Duodenal mucosa (tissue), 2 donors: ENCODE data around the gene HMGCLL1.

Source experiments
- H3K27ac ChIP-seq: one replicate; pipeline ENCODE4 v1.7.0; 2013; ENCODE audit warnings: low read depth, low read length
- H3K27me3 ChIP-seq, 2 donors: one replicate each; pipeline ENCODE4 v1.7.0; 2013; ENCODE audit warnings: low read length in 2 of 2, control low read depth in 1 of 2; ENCODE audit not compliant: insufficient read depth in 2 of 2, control insufficient read depth in 1 of 2
- H3K36me3 ChIP-seq, 2 donors: one replicate each; pipeline ENCODE4 v1.7.0; 2013; ENCODE audit warnings: low read length in 2 of 2, control low read depth in 1 of 2; ENCODE audit not compliant: insufficient read depth in 2 of 2, control insufficient read depth in 1 of 2
- H3K4me1 ChIP-seq, 2 donors: one replicate each; pipeline ENCODE4 v1.7.0; 2013; ENCODE audit warnings: low read length in 2 of 2, control low read depth in 1 of 2; ENCODE audit not compliant: insufficient read depth in 2 of 2, control insufficient read depth in 1 of 2
- H3K4me3 ChIP-seq, 2 donors: one replicate each; pipeline ENCODE4 v1.7.0; 2013; ENCODE audit warnings: low read length in 2 of 2, low read depth in 1 of 2
- H3K9ac ChIP-seq, 2 donors: one replicate each; pipeline ENCODE4 v1.7.0; 2013; ENCODE audit warnings: low read length in 2 of 2, low read depth in 1 of 2
- H3K9me3 ChIP-seq, 2 donors: one replicate each; pipeline ENCODE4 v1.7.0; 2013; ENCODE audit warnings: low read length in 2 of 2, control low read depth in 1 of 2; ENCODE audit not compliant: control insufficient read depth in 1 of 2

HMGCLL1 gene

DNA sequence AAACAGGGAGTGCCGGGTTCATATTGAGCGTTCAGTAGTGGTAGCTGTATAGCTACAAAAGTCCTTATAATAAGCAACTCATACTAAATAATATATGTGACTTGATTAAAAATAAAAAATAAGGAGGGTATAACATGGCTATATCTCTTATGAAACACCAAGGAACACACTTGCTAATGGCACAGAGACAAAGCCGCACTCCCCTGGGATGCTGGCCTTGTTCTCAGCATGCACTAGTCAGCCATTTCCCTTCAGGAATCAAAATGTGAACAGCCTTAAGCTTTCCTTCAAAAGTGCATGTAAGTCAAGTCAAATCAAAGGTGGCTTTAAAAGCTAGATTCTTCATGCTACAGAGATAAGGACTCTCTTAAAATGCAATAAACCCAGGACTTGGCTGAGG lies 9.4 kb downstream of the HMGCLL1 start:
- no peak overlapping the region for H3K9ac ChIP-seq
- no peaks in the 10 kb centered on the region for H3K36me3 ChIP-seq
- H3K4me3 ChIP-seq = no peak overlapping the region
- no peaks in the 10 kb centered on the region for H3K9me3 ChIP-seq
- H3K4me1 ChIP-seq = no peaks in the 10 kb centered on the region
- H3K27ac ChIP-seq = no peak overlapping the region
- H3K27me3 ChIP-seq = no peaks in the 10 kb centered on the region

DNA sequence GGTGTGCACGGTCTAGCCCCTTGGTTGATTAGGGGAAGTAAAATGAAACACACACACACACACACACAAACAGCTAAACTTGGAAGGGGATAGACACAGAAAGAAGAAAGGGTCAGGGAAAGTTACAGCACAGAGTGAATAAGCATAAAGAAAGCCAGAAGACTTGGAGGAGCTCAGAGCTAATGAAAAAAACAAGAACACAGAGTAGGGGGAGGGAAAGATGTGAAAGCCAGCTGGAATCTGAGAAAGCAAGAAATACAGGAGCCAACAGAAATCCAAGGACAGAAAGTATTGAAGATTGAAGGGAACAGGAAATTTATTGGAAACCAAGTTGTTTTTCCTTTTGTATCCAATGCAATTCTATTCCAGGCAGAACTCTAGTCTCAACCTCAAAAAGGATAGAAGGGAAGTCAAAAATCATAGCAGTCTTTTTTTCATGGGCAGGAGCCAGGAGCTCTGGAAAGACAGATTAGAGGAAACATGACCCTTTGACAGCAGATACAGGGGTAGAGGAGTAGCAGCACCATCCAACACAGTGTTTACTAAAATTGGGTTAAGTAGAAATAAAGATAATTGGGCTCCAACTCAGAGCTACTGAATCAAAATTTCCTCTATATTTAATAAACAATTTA lies 10.1 kb downstream of the HMGCLL1 start:
- no peaks in the 10 kb centered on the region for H3K27me3 ChIP-seq
- H3K4me1 ChIP-seq = no peaks in the 10 kb centered on the region
- H3K9ac ChIP-seq = no peak overlapping the region
- H3K4me3 ChIP-seq = no peak overlapping the region
- H3K27ac ChIP-seq = no peak overlapping the region
- no peaks in the 10 kb centered on the region for H3K36me3 ChIP-seq
- H3K9me3 ChIP-seq = no peaks in the 10 kb centered on the region

DNA sequence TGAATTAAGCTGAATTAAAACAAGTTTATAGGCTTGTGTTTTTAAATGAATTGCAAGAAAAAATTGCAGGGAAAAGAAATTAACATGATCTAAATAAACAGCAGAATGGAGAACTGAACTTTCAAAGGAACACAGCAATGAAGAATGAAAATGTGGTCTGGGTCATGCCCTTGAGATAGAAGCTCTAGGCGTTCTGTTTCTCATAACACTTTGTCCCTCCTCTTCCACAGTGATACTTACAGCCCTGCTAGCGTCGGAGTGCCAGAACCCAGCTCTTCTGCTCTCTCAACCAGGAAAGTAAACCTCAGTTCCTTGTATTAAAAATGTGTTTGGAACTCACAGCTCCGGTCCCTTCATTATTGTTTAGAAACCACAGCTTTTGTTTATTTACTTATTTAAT lies 11.4 kb downstream of the HMGCLL1 start:
- no peak overlapping the region for H3K9ac ChIP-seq
- no peaks in the 10 kb centered on the region for H3K4me1 ChIP-seq
- no peaks in the 10 kb centered on the region for H3K36me3 ChIP-seq
- no peaks in the 10 kb centered on the region for H3K9me3 ChIP-seq
- H3K4me3 ChIP-seq = no peak overlapping the region
- H3K27ac ChIP-seq = no peak overlapping the region
- no peaks in the 10 kb centered on the region for H3K27me3 ChIP-seq

DNA sequence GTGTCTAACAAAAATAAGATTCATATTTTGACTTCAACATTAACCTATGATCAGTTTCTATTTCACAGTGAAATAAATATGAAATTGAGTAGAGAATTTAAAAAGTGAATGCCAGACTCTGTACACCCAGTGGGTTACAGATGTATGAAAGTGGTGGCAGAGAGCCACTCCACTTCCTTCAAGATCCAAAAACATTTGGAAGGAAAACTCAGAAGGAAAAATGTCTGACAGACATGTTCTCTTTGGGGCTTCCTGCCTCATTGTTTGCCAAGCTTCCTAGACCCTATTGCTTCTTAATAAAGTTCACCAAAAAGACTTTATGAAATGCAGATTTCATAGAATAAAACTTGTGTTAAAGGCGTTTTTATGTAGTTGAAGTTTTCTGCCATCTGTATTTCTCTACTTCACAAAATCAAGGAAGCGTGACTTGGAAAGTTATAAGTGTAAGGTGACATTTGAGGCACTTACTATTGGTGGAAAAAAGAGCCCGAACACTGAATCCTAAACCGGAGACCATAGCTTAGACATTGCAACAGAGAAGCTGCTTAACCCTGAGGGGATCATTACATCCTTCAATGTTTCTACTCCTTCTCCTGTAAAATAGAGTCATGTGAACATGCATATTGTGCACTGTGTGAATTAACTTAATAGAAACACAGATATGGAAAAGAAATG lies 12.8 kb downstream of the HMGCLL1 start:
- Histone ChIP-seq H3K9me3 (no peaks in the 10 kb centered on the region), H3K4me3 (no peak overlapping the region), H3K27me3 (no peaks in the 10 kb centered on the region), H3K36me3 (no peaks in the 10 kb centered on the region), H3K4me1 (no peaks in the 10 kb centered on the region), H3K9ac (no peak overlapping the region), H3K27ac (no peak overlapping the region)

DNA sequence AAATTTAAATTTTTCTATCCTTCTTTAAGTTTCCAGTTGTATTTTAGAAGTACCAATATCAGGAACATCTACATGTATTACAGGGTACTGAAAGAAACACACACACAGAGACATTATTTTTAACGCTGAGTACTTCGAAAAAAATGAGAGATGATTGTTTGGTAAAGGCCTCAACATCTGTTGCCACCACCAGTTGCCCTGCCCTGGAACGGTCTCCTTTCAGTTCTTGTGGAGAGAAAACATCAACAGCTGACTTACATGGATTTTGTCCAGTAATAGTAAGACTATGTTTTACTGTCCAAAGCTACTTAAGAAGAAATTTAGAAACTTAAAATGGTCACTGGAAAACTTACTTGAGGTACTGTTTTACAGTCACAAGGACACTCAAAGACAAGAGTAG lies 16.7 kb downstream of the HMGCLL1 start:
- Histone ChIP-seq H3K9me3 (no peaks in the 10 kb centered on the region), H3K4me1 (no peaks in the 10 kb centered on the region), H3K36me3 (no peaks in the 10 kb centered on the region), H3K27ac (no peak overlapping the region), H3K27me3 (no peaks in the 10 kb centered on the region), H3K4me3 (no peak overlapping the region), H3K9ac (no peak overlapping the region)

DNA sequence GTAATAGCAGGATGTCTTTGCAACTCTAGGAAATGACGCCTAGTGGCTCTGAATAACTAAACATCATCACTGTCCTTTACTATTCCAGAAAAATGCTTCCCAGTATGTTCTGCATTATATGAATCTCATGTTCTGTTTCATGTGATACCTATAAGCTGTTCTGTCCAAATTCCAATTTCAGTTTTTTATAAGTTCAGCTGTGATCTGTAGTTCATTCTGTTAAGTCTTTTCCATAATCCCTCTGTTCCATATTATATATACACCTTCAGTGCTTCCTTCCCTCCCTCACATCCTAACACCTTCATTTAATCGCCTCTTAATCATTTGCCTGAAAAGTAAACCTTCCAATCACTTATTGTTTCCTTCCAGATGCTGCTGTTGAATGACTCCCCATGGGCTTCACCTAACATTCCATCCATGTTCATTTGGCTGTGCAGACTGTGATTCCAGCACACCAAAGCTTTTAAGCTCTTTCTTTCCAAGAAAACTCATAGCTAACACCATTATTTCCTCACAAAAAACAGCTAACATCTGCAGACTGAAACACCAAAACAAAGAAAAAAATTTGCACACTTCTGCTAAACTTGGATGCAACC lies 18.6 kb downstream of the HMGCLL1 start:
- no peaks in the 10 kb centered on the region for H3K9me3 ChIP-seq
- no peak overlapping the region for H3K4me3 ChIP-seq
- no peaks in the 10 kb centered on the region for H3K36me3 ChIP-seq
- no peaks in the 10 kb centered on the region for H3K4me1 ChIP-seq
- no peak overlapping the region for H3K27ac ChIP-seq
- no peaks in the 10 kb centered on the region for H3K27me3 ChIP-seq
- no peak overlapping the region for H3K9ac ChIP-seq

DNA sequence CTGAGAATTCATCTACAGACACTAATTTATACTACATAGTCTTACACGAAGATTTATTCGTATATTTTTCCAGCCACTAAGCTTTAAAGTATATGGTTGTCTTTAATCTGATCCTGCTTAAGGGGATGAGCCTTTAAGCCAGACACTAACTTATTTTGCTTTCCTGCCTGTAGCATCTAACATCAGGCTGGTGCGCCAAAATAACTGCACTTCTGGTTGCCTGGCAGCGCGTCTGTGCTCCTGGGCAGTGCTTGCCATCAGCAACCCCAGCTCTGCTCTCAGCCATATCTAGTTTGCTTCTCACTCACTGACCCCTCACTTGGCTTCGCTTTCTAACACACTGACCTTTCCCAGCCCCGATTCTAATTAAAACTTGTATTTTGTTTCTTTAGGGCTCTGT lies 21.8 kb downstream of the HMGCLL1 start:
- no peak overlapping the region for H3K4me3 ChIP-seq
- no peak overlapping the region for H3K9ac ChIP-seq
- no peaks in the 10 kb centered on the region for H3K4me1 ChIP-seq
- no peaks in the 10 kb centered on the region for H3K9me3 ChIP-seq
- H3K27me3 ChIP-seq = no peaks in the 10 kb centered on the region
- no peaks in the 10 kb centered on the region for H3K36me3 ChIP-seq
- no peak overlapping the region for H3K27ac ChIP-seq

DNA sequence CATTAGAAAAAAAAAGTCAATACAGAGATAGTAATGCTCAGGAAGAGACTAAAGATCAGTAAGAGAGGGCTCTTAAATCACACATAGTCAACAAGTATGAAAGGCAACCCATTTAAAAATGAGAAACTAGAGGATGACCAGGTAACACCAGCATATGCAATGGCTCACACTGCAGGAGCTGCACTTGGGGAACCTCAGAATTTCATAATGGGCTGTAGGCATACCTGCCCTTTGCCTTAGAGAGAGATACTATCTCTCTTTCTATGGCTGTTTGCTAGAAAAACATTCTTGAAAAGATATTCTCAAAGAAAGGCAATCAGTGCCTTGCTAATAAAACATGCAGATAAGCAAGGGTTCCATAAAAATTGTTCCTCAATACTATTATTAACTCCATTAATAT lies 33.2 kb downstream of the HMGCLL1 start:
- no peaks in the 10 kb centered on the region for H3K27me3 ChIP-seq
- no peaks in the 10 kb centered on the region for H3K4me1 ChIP-seq
- H3K36me3 ChIP-seq = no peaks in the 10 kb centered on the region
- no peak overlapping the region for H3K4me3 ChIP-seq
- H3K27ac ChIP-seq = no peak overlapping the region
- H3K9me3 ChIP-seq = no peaks in the 10 kb centered on the region
- no peak overlapping the region for H3K9ac ChIP-seq

DNA sequence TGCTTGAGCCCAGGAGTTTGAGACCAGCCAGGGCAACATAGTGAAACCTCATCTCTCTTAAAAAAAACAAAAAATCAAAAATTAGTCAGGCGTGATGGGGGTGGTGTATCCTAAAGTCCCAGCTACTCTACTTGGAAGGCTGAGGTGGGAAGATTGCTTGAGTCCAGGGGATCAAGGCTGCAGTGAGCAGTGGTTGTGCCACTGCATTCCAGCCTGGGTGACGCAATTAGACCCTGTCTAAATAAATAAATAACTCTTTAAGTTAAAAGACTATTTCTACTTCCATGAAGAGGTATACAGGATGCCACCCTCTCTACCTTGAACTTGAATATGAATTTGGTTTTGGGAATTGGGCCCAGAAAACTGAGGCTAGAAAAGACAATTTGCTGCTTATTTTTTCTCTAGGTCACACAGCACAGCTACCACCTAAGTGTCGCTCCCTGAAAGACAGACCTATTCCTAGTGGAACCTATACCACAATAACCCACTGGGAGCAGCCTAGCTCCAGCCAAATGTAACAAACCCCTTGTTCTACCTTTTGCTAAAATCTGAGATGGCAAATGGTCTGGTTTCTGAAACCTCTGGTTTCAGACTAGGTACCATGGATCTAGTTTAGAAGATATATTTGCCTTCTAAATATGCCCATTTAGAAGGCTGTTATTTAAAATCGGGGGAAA lies 35.2 kb downstream of the HMGCLL1 start:
- H3K4me3 ChIP-seq = no peak overlapping the region
- no peaks in the 10 kb centered on the region for H3K4me1 ChIP-seq
- no peak overlapping the region for H3K27ac ChIP-seq
- no peak overlapping the region for H3K9ac ChIP-seq
- H3K9me3 ChIP-seq = no peaks in the 10 kb centered on the region
- H3K36me3 ChIP-seq = no peaks in the 10 kb centered on the region
- H3K27me3 ChIP-seq = no peaks in the 10 kb centered on the region

DNA sequence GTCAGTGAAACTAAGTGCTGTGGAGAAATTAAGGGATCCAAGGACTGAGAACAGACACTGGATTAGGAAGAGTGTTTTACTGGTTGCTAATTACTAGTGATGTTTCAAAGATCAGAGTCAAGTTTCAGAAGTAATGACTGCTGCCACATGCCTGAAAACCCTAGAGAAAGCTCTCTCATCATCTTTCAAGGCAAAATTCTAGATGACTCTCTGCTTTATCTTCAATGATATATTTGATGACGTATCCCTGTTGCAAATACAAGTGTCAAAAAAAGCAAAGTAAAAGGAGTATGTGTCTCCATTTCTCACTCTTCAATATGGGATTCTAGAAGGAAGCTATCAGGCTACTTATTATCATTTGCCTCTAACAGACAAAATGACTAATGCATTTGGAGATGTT lies 38.0 kb downstream of the HMGCLL1 start:
- no peak overlapping the region for H3K27ac ChIP-seq
- no peaks in the 10 kb centered on the region for H3K4me1 ChIP-seq
- H3K9me3 ChIP-seq = no peaks in the 10 kb centered on the region
- H3K27me3 ChIP-seq = no peaks in the 10 kb centered on the region
- H3K9ac ChIP-seq = no peak overlapping the region
- no peaks in the 10 kb centered on the region for H3K36me3 ChIP-seq
- no peak overlapping the region for H3K4me3 ChIP-seq
